Measurements from ENCODE around the gene SOSTDC1.
"Not testable (repeated sequence)": the region's sequence is repeated elsewhere in the genome, so short reads cannot be mapped to it uniquely, and the experiment has no call there.

Gene SOSTDC1

GRCh38 chr7:16465469-16466361 is at the start of gene SOSTDC1:
Gene SOSTDC1 (minus strand): TSS chr7:16465738. CDS start chr7:16465668, 70 bp downstream.
- DNase-seq (ENCODE audit: low spot score) = peak; percentile 2

DNA sequence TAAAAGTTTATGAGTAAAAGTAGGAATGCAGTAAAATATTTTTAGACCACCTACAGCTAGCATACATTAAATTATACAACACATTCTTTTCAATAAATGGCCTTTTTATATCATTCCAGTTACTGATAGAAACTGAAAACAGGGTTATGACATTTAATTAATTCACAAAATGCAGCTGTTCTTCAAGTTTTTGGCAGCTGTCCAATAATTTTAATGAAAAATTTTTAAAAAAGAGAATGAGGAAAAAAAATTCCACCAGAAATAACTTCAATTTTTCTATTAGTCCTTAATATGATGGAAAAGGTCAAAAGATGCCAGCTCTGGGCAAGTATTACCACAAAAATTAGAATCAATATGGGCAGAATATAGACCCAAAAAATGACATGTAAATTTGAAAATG is 49.2 kb upstream of the SOSTDC1 start:
- no peak for DNase-seq (ENCODE audit: low spot score)

DNA sequence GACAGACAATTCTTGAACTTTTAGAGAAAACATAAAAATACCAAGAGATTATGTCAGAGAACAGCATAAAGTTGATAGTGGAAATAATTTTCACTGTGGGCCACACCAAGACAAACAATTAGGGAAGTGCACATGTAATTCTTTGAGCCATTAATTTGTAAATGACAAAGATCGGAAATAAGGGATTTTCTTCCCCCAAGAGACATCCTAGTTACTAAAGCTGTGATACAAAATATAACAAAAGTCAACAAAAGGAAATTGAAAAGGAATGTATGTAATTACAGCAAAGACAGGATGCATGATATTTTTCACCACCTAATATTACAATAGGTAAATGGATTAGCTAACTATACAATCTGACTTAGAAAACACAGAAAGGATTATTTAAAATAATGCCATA is 48.7 kb upstream of the SOSTDC1 start:
- DNase-seq (ENCODE audit: low spot score) = no peak

DNA sequence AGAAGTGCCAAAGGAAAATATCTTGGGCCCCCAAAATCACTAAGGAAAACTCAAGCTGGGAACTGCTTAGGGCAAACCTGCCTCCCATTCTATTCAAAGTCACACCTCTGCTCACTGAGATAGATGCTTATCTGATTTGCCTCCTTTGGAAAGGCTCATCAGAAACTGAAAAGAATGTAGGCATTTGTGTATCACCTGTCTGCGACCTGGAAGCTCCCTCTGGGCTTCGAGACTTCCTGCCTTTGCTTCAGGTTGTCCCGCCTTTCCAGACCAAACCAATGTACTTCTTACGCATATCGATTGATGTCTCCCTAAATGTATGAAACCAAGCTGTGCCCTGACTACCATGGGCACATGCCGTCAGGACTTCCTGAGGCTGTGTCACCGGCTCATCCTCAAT is 46.6 kb upstream of the SOSTDC1 start:
- no peak for DNase-seq (ENCODE audit: low spot score)

- DNase-seq (ENCODE audit: low spot score) = no peak
These were observed 45.8 kb upstream of the SOSTDC1 start for GRCh38 chr7:16511314-16511713.

DNA sequence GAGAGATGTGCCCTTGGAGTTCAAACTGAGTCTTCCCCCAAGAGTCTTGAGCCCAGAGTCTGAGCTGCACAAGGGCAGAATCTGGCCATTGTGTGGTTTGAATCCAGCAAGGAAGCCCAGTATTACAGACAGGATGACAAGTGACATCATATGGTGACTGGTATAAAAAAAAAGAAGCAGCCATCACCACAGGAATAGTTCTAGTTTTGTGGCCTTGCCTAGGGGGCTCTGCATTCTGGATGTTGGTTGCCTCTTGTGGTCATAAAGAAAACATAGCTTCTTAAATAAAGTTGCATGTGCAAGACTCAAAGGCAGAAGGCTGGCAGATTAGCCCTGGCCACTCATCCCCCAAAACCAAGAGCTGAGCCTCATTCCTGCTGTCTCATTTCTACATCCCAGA is 44.3 kb upstream of the SOSTDC1 start:
- no peak for DNase-seq (ENCODE audit: low spot score)

DNA sequence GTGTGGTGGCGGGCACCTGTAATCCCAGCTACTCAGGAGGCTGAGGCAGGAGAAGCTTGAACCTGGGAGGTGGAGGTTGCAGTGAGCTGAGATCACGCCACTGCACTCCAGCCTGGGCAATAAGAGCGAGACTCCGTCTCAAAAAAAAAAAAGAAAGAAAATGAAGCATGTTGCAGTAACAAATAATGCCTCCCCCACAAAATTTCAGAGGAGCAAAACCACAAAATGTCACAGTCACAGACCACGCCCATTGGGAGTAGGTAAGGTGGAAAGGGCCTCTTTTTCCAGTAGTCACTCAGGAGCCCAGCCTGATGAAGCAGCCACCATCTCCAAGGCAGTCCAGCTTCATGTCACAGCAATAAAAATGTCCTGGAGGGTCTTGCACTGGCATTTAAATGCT is 40.9 kb upstream of the SOSTDC1 start:
- DNase-seq (ENCODE audit: low spot score) = not testable (repeated sequence)

DNA sequence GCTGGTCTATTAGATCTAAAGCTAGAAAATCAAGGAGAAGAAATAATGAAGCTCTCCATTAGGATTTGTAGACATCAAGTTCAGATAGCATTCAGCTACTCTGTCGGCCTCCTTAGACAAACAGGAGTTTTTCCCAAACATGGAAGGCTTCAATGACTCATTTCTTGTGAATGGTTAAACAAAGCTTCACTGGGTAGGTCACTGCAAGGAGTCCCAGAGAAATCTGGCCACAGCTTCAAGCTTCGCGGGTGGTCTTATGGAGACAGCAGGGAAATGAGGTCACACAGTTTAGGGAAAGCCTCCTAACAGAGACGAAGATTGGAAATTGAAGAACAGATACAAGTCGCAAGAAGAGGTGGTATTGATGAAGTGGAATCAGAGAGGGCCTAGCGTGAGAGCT is 38.5 kb upstream of the SOSTDC1 start:
- DNase-seq (ENCODE audit: low spot score) = no peak

DNA sequence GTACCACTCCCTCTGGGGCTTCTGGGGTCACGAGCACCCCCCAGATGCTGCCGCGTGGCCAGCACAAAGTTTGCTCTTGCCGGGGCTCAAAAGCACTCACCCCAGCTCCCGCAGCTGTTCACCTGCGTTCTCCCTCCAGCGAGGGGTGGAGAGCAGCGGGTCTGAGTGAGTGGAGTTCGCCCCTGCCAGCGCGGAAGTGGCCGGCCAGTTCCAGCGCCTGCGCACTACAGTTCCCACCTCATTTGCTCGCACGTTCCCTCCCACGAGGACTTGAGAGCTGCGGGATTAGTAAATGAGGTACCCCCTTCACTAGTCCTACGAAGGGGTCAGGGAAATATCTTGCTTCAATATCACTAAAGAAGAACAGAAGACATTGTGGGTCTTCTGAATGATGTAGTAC is 36.8 kb upstream of the SOSTDC1 start:
- no peak for DNase-seq (ENCODE audit: low spot score)

GRCh38 chr7:16498122-16498521 is 32.6 kb upstream of the SOSTDC1 start:
- no peak for DNase-seq (ENCODE audit: low spot score)

- no peak for DNase-seq (ENCODE audit: low spot score)
These were observed 29.6 kb upstream of the SOSTDC1 start for GRCh38 chr7:16494955-16495719.

GRCh38 chr7:16494551-16494950 is 29.0 kb upstream of the SOSTDC1 start:
- no peak for DNase-seq (ENCODE audit: low spot score)

GRCh38 chr7:16493266-16493665 is 27.7 kb upstream of the SOSTDC1 start:
- DNase-seq (ENCODE audit: low spot score) = no peak

DNA sequence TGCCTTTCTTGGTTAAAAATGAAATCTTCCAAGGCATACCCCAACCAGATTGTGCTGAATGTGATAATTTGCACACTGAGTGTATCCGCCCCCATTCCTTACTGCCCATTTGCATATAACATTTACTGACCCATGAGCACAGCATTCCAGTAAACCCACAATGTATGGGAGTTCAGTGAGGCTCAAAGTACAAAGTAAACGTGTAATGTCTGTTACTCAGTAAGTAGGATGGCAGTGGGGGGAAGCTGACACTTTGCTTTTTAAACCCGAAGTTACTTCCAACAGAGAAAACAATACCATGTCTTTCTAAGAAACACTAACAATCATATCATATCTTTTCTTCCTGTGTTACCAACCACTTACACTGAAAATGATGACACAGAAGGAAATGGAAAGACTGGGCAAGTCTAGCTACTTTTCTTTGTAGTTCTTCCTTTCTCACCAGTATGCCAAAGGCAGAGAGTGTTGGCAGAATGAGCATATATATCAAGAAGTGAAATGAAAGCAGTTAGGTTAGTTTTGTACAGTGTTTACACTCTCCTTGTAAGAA is 27.1 kb upstream of the SOSTDC1 start:
- DNase-seq (ENCODE audit: low spot score) = no peak

DNA sequence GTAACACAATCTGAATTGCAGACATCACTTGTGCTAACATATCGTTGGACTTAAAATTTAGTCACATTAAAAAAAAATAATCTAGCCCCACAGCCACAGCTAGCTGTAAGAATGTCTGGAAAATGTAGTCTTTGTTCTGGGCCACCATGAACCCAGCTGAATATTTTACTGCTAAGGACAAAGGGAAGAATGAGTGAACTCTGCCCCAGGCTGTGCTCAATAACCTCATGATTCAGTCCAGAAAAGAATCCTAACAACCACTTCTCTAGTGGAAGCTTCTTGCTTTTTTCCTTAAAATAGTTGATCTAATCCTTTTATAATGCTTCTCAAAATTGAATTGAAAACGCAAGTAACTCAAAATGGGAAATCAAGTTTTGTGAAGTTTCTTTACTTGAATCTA is 25.6 kb upstream of the SOSTDC1 start:
- no peak for DNase-seq (ENCODE audit: low spot score)

DNA sequence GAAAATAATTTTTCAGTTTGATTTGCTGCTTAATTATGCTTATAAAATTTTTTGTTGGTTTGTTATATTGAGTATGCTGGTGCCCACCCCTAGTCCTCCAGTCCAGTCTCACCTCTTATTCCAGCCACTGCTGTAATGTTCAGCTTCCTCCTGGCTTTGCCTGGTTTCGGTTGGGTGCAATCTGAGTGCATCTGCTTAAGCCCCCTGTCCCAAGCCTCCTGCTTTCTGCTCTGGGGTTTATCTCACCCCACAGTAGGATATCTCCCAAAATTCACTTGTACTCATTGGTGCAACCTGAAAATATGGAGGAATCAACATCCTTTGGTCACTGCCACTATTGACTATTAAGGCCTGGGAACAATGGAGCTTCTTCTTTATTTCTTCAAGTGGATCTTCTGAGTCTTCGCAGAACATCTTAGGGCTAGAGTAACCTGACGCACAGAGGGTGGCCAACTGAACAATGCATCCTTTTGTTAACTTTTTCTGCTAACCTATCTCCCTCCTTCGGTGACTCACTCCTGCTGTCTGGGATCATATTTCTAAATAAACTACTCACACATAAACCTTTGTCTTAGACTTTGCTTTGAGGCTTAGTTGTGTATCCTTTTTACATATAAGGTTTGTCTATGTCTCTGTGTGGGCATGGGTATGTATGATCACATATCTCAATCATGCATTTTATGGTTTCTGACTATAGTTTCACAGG is 19.1 kb upstream of the SOSTDC1 start:
- no peak for DNase-seq (ENCODE audit: low spot score)

GRCh38 chr7:16479591-16479990 is 14.1 kb upstream of the SOSTDC1 start:
- no peak for DNase-seq (ENCODE audit: low spot score)

- DNase-seq (ENCODE audit: low spot score) = no peak
These were observed 13.6 kb upstream of the SOSTDC1 start for GRCh38 chr7:16479161-16479560.

- no peak for DNase-seq (ENCODE audit: low spot score)
These were observed 6.4 kb upstream of the SOSTDC1 start for GRCh38 chr7:16471933-16472332.

DNA sequence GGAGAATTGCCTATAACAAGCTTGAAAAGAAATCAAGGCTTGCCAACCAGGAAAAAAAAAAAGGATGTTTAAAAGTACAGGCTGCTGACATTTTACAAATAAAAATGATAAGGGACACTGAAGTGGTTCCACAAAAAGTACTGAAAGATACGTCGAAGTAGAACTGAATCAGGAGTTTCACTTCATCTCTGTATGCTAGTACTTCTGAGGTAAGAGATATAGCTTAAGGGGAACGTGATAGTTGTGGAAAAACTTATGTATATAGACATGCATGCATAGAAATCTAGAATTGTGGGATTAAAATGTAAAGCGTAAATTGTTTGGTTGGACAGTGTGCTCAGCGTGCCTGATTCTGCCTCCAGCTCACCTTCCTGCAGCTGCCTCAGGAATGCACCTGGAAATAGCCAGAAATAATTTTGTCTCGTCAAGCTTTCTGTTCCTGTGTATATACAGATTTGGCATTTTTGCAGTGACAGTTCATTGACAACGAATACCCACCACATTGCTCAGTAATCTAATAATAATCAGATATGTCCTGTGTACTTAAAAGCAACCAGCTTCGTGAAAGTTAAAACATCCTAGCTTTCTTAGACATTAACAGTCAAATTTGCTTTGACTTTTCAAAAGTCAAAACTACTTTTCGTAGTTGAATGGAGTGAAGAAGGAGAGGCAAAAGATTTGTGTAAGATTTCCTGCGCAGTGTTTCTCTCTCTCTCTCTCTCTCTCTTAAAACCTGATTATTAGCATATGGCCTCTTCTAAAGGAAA is 1.4 kb downstream of the SOSTDC1 start:
- no peak for DNase-seq (ENCODE audit: low spot score)

DNA sequence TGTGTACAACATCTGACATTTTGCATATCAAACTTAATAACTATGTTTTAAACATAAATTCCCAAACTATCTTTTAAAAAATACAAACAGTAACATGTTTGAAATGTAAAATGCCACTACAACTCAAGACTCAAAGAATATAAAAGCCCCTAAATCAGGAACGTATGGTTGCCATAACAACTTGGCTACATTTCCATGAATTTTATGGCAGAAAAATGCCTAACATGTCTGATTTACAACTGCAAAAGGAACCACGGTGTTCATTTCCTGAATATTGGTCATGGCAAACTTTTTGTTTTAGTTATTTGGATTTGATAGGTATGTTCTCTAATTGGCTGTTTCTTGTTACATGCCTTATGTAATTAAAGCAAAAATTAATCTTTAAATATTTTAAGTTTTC is 2.0 kb downstream of the SOSTDC1 start:
- no peak for DNase-seq (ENCODE audit: low spot score)

All from kidney capillary endothelial cell (primary cell).